ENCODE data around the gene EXOG. TPM values are rescaled to one million over a fixed set of nuclear protein-coding genes. Genes with fewer than 3 reads are reported as not detected.

The EXOG gene
- total and polyA plus RNA-seq, 10 donors, result 3.9 to 20.9 (median 18.1) TPM

GRCh38 chr3:38536671-38537070 is 40.5 kb downstream of the EXOG start:
- Histone ChIP-seq H3K27me3 (replicated peaks in 1 of 7) (no peaks in the 10 kb centered on the region), H3K36me3 (peaks cover 0 to 54% (median 0%) of the 10 kb centered on the region in 6 donors), H3K9me3 (no peaks in the 10 kb centered on the region), H3K4me1 (no peaks in the 10 kb centered on the region), H3K27ac (no peak overlapping the region), H3K4me3 (no peak overlapping the region)
- WGBS, 5 donors, result 84 to 95% (median 89%) methylated on average over 3 of the region's 3 CpGs
- TF ChIP-seq POLR2AphosphoS5 (IDR thresholded peaks at IDR 0.05) (no peak), CTCF (IDR thresholded peaks at IDR 0.05 in 8 of 11, conservative IDR thresholded peaks at IDR 0.05 in 3 of 11) (no peak), POLR2A (IDR thresholded peaks at IDR 0.05) (no peak)
- no peak for DNase-seq
- intact Hi-C loops (cut with DNase I; ENCODE audit: low total_unique reads), result no loop called here

- TF ChIP-seq POLR2AphosphoS5 (IDR thresholded peaks at IDR 0.05) (no peak), CTCF (IDR thresholded peaks at IDR 0.05 in 8 of 11, conservative IDR thresholded peaks at IDR 0.05 in 3 of 11) (no peak), POLR2A (IDR thresholded peaks at IDR 0.05) (no peak)
- H3K27me3 ChIP-seq (replicated peaks in 1 of 7), result no peaks in the 10 kb centered on the region
- no peak overlapping the region for H3K4me3 ChIP-seq
- H3K36me3 ChIP-seq, result peaks cover 0 to 36% (median 0%) of the 10 kb centered on the region in 6 donors
- WGBS, 5 donors, result 78 to 95% (median 88%) methylated on average over 7 to 8 of the region's 8 CpGs
- no peak for DNase-seq
- H3K27ac ChIP-seq, result no peak overlapping the region
- no peaks in the 10 kb centered on the region for H3K4me1 ChIP-seq
- intact Hi-C loops (cut with DNase I; ENCODE audit: low total_unique reads), result no loop called here
- H3K9me3 ChIP-seq, result no peaks in the 10 kb centered on the region
Measured at GRCh38 chr3:38538773-38539353, 42.7 kb downstream of the EXOG start.

GRCh38 chr3:38541806-38542205 is 45.7 kb downstream of the EXOG start:
- 78 to 83% (median 81%) methylated on average over 9 of the region's 9 CpGs for WGBS, 5 donors
- H3K9me3 ChIP-seq, result no peaks in the 10 kb centered on the region
- H3K4me3 ChIP-seq, result no peak overlapping the region
- TF ChIP-seq POLR2A (IDR thresholded peaks at IDR 0.05), result no peak
- no peak for TF ChIP-seq POLR2AphosphoS5 (IDR thresholded peaks at IDR 0.05)
- TF ChIP-seq CTCF (IDR thresholded peaks at IDR 0.05 in 8 of 11, conservative IDR thresholded peaks at IDR 0.05 in 3 of 11), result no peak
- no peak for DNase-seq
- no peaks in the 10 kb centered on the region for H3K27me3 ChIP-seq (replicated peaks in 1 of 7)
- peaks cover 0 to 16% (median 0%) of the 10 kb centered on the region in 6 donors for H3K36me3 ChIP-seq
- no peaks in the 10 kb centered on the region for H3K4me1 ChIP-seq
- no peak overlapping the region for H3K27ac ChIP-seq
- intact Hi-C loops (cut with DNase I; ENCODE audit: low total_unique reads), result no loop called here

- intact Hi-C loops (cut with DNase I; ENCODE audit: low total_unique reads), result no loop called here
- Histone ChIP-seq H3K4me3 (no peak overlapping the region), H3K4me1 (no peaks in the 10 kb centered on the region), H3K9me3 (no peaks in the 10 kb centered on the region), H3K27ac (no peak overlapping the region), H3K27me3 (replicated peaks in 1 of 7) (no peaks in the 10 kb centered on the region), H3K36me3 (peaks cover 0 to 8% (median 0%) of the 10 kb centered on the region in 6 donors)
- peak; percentile 60 for DNase-seq
- WGBS, 5 donors, result 60 to 77% (median 69%) methylated on average over 9 to 16 of the region's 16 CpGs
- TF ChIP-seq POLR2AphosphoS5 (IDR thresholded peaks at IDR 0.05), result no peak
- TF ChIP-seq POLR2A (IDR thresholded peaks at IDR 0.05), result no peak
Measured at GRCh38 chr3:38542401-38543298, 46.5 kb downstream of the EXOG start.

All from spleen (tissue), 11 donors.